GM12891 (cell line): ENCODE data around the gene EHBP1.
"Not testable (repeated sequence)": the region's sequence is repeated elsewhere in the genome, so short reads cannot be mapped to it uniquely, and the experiment has no call there.

ENCODE experiments used
- DNase-seq: peaks from one replicate; pipeline ENCODE4 v3.0.0; 2011; ENCODE audit warnings: low spot score; ENCODE audit not compliant: insufficient read length
- FAIRE-seq: peaks from 2 replicates; lab custom pipeline; 2011; peaks lifted over from hg19 to GRCh38; lab: Jason Lieb, UNC
- PAX5 ChIP-seq: IDR thresholded peaks from 2 replicates; pipeline ENCODE4 v1.6.1; 2011; ENCODE audit warnings: low read length, moderate library complexity, mild to moderate bottlenecking; ENCODE audit not compliant: insufficient read depth, severe bottlenecking
- POLR2A ChIP-seq: IDR thresholded peaks from 2 replicates; pipeline ENCODE4 v1.6.1; 2011; ENCODE audit warnings: low read depth, low read length, control low read depth
- POLR2AphosphoS5 ChIP-seq: IDR thresholded peaks from 2 replicates; pipeline ENCODE4 v1.6.1; 2011; ENCODE audit warnings: low read depth, low read length, control low read depth
- POU2F2 ChIP-seq: IDR thresholded peaks from 2 replicates; pipeline ENCODE4 v1.6.1; 2011; ENCODE audit warnings: low read depth, mild to moderate bottlenecking, control low read depth, low read length, moderate library complexity
- SPI1 ChIP-seq: IDR thresholded peaks from 2 replicates; pipeline ENCODE4 v1.6.1; 2011; ENCODE audit warnings: low read depth, low read length, control low read depth
- TAF1 ChIP-seq: IDR thresholded peaks from 2 replicates; pipeline ENCODE4 v1.6.1; 2011; ENCODE audit warnings: low read depth, low read length, control low read depth

The EHBP1 gene

GRCh38 chr2:62704654-62705006 lies 883 bp upstream of the EHBP1 start:
- DNase-seq (no peak), FAIRE-seq (no peak)
- no peak for TF ChIP-seq POLR2A
- TF ChIP-seq SPI1 = no peak
- TF ChIP-seq PAX5 = no peak
- no peak for TF ChIP-seq TAF1
- TF ChIP-seq POU2F2 = no peak
- no peak for TF ChIP-seq POLR2AphosphoS5

GRCh38 chr2:62705859-62706720 lies 577 bp downstream of the EHBP1 start:
- DNase-seq = peak; percentile 39
- FAIRE-seq = peak; percentile 77
- TF ChIP-seq POLR2AphosphoS5 (no peak), PAX5 (no peak), TAF1 (no peak), POU2F2 (no peak), POLR2A (no peak), SPI1 (no peak)

GRCh38 chr2:62706721-62707521 lies 1.4 kb downstream of the EHBP1 start:
- TF ChIP-seq SPI1 (no peak), TAF1 (no peak), POLR2A (no peak), POLR2AphosphoS5 (no peak), PAX5 (no peak), POU2F2 (no peak)
- no peak for DNase-seq
- FAIRE-seq = peak; percentile 57

GRCh38 chr2:62708751-62709150 lies 3.2 kb downstream of the EHBP1 start:
- no peak for FAIRE-seq
- no peak for DNase-seq
- TF ChIP-seq PAX5 (no peak), POU2F2 (no peak), POLR2A (no peak), TAF1 (no peak), SPI1 (no peak), POLR2AphosphoS5 (no peak)

GRCh38 chr2:62711832-62712494 lies 6.5 kb downstream of the EHBP1 start:
- DNase-seq (no peak), FAIRE-seq (no peak)
- TF ChIP-seq SPI1 (no peak), POLR2A (no peak), POLR2AphosphoS5 (no peak), TAF1 (no peak), PAX5 (no peak), POU2F2 (no peak)

- DNase-seq, FAIRE-seq: not testable (repeated sequence)
Measured at GRCh38 chr2:62713196-62713595, 7.7 kb downstream of the EHBP1 start.

GRCh38 chr2:62713837-62714236 lies 8.3 kb downstream of the EHBP1 start:
- DNase-seq (no peak), FAIRE-seq (no peak)
- TF ChIP-seq SPI1 (no peak), PAX5 (no peak), POLR2AphosphoS5 (no peak), TAF1 (no peak), POLR2A (no peak), POU2F2 (no peak)

- DNase-seq = no peak
- no peak for FAIRE-seq
- TF ChIP-seq TAF1 = no peak
- no peak for TF ChIP-seq PAX5
- no peak for TF ChIP-seq SPI1
- TF ChIP-seq POLR2AphosphoS5 = no peak
- no peak for TF ChIP-seq POLR2A
- TF ChIP-seq POU2F2 = no peak
Measured at GRCh38 chr2:62716768-62717167, 11.3 kb downstream of the EHBP1 start.
